HCT116 (cell line): ENCODE measurements around the gene VSIG10.

Experiments
- EZH2 ChIP-seq: fragments of 200-600 bp; sonication (generic); IDR thresholded peaks from 2 replicates; pipeline ENCODE4 v1.6.1; 2017; ENCODE audit warnings: antibody characterized with exemption, mixed run types
- TF ChIP-seq, protein P1 (sequence below), 3 experiments: fragments of 200-600 bp in 1 of 3; sonication (generic) in 1 of 3; IDR thresholded peaks in 2 of 3; conservative IDR thresholded peaks in 1 of 3; 2 replicates each; pipeline ENCODE4 v1.5.1; 2012 to 2017; ENCODE audit warnings: low read depth in 2 of 3, low read length in 2 of 3, antibody characterized with exemption in 1 of 3, borderline replicate concordance in 1 of 3, control low read depth in 1 of 3, mild to moderate bottlenecking in 1 of 3, mixed read lengths in 1 of 3, mixed run types in 1 of 3, moderate library complexity in 1 of 3; ENCODE audit not compliant: insufficient read depth in 1 of 3

DNA sequence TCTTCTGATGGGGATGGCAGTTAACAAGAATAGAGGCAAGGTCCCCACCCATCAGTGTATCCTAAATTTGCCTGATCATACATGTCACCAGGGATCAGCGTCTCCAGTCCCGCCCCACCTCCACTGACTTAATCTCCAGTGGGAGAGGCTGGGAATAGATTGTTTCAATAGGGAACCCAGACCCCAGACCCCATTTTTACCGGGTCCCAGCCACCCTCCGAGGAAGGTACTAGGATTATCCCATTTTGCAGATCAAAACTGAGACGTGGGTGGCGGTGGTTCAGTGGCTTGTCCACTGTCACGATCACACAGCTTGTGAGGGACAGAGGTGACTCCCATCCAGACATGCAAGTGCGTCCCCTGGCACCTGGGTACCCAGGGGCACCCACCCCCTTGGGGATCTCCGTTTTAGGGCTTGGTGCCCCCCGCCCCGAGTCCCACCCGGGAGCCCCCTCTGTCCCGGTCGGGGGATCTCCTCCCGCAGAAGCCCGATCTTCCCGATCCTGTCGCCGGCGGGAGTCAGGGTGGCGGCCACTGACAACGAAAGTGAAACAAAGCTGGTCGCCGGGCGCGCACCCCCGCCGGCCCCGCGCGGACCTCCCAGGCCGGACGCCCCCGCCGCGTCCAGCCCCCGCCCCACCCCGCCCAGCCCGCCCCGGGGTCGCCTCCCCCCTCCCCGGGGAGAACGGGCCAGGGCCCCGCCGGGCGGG lies 43.4 kb downstream of the VSIG10 start:
- TF ChIP-seq, protein P1, sequence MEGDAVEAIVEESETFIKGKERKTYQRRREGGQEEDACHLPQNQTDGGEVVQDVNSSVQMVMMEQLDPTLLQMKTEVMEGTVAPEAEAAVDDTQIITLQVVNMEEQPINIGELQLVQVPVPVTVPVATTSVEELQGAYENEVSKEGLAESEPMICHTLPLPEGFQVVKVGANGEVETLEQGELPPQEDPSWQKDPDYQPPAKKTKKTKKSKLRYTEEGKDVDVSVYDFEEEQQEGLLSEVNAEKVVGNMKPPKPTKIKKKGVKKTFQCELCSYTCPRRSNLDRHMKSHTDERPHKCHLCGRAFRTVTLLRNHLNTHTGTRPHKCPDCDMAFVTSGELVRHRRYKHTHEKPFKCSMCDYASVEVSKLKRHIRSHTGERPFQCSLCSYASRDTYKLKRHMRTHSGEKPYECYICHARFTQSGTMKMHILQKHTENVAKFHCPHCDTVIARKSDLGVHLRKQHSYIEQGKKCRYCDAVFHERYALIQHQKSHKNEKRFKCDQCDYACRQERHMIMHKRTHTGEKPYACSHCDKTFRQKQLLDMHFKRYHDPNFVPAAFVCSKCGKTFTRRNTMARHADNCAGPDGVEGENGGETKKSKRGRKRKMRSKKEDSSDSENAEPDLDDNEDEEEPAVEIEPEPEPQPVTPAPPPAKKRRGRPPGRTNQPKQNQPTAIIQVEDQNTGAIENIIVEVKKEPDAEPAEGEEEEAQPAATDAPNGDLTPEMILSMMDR (IDR thresholded peaks at IDR 0.05 in 2 of 3, conservative IDR thresholded peaks at IDR 0.05 in 1 of 3; ENCODE audit: borderline replicate concordance in 1 of 3, insufficient read depth in 1 of 3, low read depth in 2 of 3, low read length in 2 of 3): no peak
- TF ChIP-seq EZH2: no peak
